Vagina (tissue), 2 donors: ENCODE data around the gene RUNDC1.

Experiments
- POLR2A ChIP-seq, 2 donors: fragments of 450-650 bp; IDR thresholded peaks; one replicate each; pipeline ENCODE4 v1.6.1; 2017; ENCODE audit warnings: antibody characterized with exemption in 2 of 2, mild to moderate bottlenecking in 2 of 2, moderate library complexity in 2 of 2
- TF ChIP-seq, protein P1 (sequence below), 3 experiments: fragments of 450-650 bp in 2 of 3; fragments of 200-600 bp in 1 of 3; sonication (generic) in 1 of 3; IDR thresholded peaks; one replicate each; pipeline ENCODE4 v1.5.1; 2017 to 2019; ENCODE audit warnings: antibody characterized with exemption in 3 of 3, mild to moderate bottlenecking in 2 of 3, moderate library complexity in 2 of 3

DNA sequence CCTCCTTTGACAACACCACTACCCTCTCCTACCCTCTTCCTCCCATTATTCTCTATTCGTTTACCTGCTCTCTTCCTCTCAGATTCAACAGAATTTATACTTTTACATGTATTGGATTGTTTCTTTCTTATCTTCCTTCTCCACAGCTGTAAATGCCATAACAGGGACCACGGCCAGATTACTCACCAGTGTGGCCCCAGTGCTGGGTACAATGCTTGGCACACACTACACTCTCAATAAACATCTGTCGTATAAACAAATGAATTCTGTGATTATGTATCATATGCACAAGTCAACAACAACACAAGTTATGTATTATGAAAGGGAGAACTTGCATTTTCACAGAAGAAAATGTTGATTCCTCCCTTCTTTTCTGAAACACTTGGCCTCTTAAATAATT, 36.2 kb upstream of the RUNDC1 start:
- no peak for TF ChIP-seq POLR2A (IDR thresholded peaks at IDR 0.05)
- TF ChIP-seq, protein P1, sequence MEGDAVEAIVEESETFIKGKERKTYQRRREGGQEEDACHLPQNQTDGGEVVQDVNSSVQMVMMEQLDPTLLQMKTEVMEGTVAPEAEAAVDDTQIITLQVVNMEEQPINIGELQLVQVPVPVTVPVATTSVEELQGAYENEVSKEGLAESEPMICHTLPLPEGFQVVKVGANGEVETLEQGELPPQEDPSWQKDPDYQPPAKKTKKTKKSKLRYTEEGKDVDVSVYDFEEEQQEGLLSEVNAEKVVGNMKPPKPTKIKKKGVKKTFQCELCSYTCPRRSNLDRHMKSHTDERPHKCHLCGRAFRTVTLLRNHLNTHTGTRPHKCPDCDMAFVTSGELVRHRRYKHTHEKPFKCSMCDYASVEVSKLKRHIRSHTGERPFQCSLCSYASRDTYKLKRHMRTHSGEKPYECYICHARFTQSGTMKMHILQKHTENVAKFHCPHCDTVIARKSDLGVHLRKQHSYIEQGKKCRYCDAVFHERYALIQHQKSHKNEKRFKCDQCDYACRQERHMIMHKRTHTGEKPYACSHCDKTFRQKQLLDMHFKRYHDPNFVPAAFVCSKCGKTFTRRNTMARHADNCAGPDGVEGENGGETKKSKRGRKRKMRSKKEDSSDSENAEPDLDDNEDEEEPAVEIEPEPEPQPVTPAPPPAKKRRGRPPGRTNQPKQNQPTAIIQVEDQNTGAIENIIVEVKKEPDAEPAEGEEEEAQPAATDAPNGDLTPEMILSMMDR (IDR thresholded peaks at IDR 0.05): no peak
